Measurements from ENCODE around the gene DNAJC13. TPM values are rescaled to one million over a fixed set of nuclear protein-coding genes. Genes with fewer than 3 reads are reported as not detected.
"Not testable (repeated sequence)": the region's sequence is repeated elsewhere in the genome, so short reads cannot be mapped to it uniquely, and the experiment has no call there.

DNAJC13 gene
- 94.0 and 116 TPM in 2 replicates for total RNA-seq

DNA sequence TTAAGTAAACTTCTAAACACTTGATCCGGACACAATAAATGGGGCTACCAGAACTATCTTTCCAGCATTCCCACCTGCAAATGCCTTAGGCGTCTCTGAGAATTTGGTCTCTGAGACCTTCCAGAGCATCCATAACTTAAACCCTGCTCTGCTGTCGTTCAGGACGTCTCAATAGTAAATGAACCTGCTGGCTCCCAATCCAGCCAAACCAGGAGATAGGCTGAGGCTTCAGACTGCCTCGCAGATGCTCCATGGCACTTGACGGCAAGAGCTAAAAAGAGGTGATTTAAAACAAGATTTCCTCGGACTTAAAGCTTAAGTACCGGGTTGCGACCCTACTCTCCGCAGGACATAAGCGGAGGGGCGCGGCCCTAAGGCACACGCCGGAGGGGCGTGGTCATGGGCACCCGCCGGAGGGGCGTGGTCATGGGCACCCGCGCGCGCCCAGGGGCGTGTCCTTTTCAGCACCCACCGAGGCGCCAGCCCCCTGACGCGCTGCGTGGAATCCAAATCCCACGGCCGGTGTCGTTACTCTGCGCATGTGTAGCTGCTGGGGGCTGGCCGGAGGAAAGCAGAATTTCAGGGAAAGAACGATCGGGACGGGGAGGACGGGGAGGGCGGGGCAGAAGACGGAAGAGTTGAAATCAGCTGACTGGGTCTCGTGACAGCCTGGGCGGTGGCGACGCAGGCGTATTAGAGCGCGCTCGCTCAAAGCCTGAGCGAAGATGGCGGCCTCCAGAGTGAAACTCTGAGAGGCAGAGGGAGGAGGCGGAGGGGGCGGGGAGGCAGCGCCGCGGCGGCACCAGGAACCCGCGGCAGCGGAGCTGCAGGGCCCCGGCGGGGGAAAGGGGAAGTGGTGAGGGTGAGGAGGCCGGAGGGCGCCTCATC, at the start of gene DNAJC13:
Gene DNAJC13, plus strand, starts transcription at position 696 of the 888 bp plus-strand sequence. CDS start 17,049 bp downstream, outside the sequence.
- Histone ChIP-seq H3K36me3 (ENCODE audit: insufficient read depth, low read length) (no peaks in the 10 kb centered on the region), H3K4me2 (ENCODE audit: insufficient read depth, low read length) (peak within 1 kb of the TSS; percentile 97), H4K20me1 (ENCODE audit: insufficient read depth, low read length) (peaks cover 6% of the 10 kb centered on the region), H2AFZ (ENCODE audit: low read length) (peak within 1 kb of the TSS; percentile 99), H3K27me3 (ENCODE audit: insufficient read depth, low read length) (no peaks in the 10 kb centered on the region), H3K9me3 (ENCODE audit: low read depth, low read length) (no peaks in the 10 kb centered on the region), H3K4me1 (ENCODE audit: insufficient read depth, low read length) (peaks cover 23% of the 10 kb centered on the region), H3K4me3 (ENCODE audit: insufficient read depth, low read length) (peak within 1 kb of the TSS; percentile 94), H3K27ac (ENCODE audit: low read depth, low read length) (peak within 1 kb of the TSS; percentile 70), H3K79me2 (ENCODE audit: insufficient read depth, low read length) (peaks cover 45% of the 10 kb centered on the region)
- DNase-seq (ENCODE audit: insufficient read length, low spot score, missing footprints), result peak; percentile 94
- TF ChIP-seq, protein P1, sequence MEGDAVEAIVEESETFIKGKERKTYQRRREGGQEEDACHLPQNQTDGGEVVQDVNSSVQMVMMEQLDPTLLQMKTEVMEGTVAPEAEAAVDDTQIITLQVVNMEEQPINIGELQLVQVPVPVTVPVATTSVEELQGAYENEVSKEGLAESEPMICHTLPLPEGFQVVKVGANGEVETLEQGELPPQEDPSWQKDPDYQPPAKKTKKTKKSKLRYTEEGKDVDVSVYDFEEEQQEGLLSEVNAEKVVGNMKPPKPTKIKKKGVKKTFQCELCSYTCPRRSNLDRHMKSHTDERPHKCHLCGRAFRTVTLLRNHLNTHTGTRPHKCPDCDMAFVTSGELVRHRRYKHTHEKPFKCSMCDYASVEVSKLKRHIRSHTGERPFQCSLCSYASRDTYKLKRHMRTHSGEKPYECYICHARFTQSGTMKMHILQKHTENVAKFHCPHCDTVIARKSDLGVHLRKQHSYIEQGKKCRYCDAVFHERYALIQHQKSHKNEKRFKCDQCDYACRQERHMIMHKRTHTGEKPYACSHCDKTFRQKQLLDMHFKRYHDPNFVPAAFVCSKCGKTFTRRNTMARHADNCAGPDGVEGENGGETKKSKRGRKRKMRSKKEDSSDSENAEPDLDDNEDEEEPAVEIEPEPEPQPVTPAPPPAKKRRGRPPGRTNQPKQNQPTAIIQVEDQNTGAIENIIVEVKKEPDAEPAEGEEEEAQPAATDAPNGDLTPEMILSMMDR (IDR thresholded peaks at IDR 0.05; ENCODE audit: extremely low read depth, low read depth, low read length), result no peak

DNA sequence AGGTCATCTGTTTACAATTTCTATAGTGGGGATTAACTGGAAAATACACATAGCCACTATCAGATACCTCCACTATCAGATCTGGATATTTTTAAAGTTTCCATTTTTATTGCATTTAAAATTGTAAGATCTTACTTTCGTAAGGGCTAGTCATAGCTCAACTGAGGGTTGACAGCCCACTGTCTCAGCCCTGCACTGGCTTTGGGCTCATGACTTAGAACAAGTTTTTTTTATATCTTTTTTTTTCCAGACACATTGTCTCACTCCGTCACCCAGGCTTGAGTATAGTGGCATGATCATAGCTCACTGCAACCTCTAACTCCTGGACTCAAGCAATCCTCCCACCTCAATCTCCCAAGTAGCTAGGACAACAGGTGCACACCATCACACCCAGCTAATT, 48.8 kb upstream of the DNAJC13 start:
- Histone ChIP-seq H3K4me2 (ENCODE audit: insufficient read depth, low read length) (no peak overlapping the region), H3K36me3 (ENCODE audit: insufficient read depth, low read length) (no peaks in the 10 kb centered on the region), H2AFZ (ENCODE audit: low read length) (no peak overlapping the region), H4K20me1 (ENCODE audit: insufficient read depth, low read length) (no peaks in the 10 kb centered on the region), H3K4me3 (ENCODE audit: insufficient read depth, low read length) (no peak overlapping the region), H3K27me3 (ENCODE audit: insufficient read depth, low read length) (peaks cover 4% of the 10 kb centered on the region), H3K4me1 (ENCODE audit: insufficient read depth, low read length) (no peaks in the 10 kb centered on the region), H3K27ac (ENCODE audit: low read depth, low read length) (no peak overlapping the region), H3K79me2 (ENCODE audit: insufficient read depth, low read length) (no peaks in the 10 kb centered on the region), H3K9me3 (ENCODE audit: low read depth, low read length) (no peaks in the 10 kb centered on the region)
- TF ChIP-seq, protein P1 (IDR thresholded peaks at IDR 0.05; ENCODE audit: extremely low read depth, low read depth, low read length), result no peak
- no peak for DNase-seq (ENCODE audit: insufficient read length, low spot score, missing footprints)

GRCh38 chr3:132368962-132369361, 48.3 kb upstream of the DNAJC13 start:
- H3K27ac ChIP-seq (ENCODE audit: low read depth, low read length), result no peak overlapping the region
- H3K79me2 ChIP-seq (ENCODE audit: insufficient read depth, low read length), result no peaks in the 10 kb centered on the region
- no peak overlapping the region for H2AFZ ChIP-seq (ENCODE audit: low read length)
- no peaks in the 10 kb centered on the region for H4K20me1 ChIP-seq (ENCODE audit: insufficient read depth, low read length)
- H3K27me3 ChIP-seq (ENCODE audit: insufficient read depth, low read length), result peaks cover 4% of the 10 kb centered on the region
- TF ChIP-seq, protein P1 (IDR thresholded peaks at IDR 0.05; ENCODE audit: extremely low read depth, low read depth, low read length), result no peak
- no peak overlapping the region for H3K4me3 ChIP-seq (ENCODE audit: insufficient read depth, low read length)
- H3K4me2 ChIP-seq (ENCODE audit: insufficient read depth, low read length), result no peak overlapping the region
- H3K4me1 ChIP-seq (ENCODE audit: insufficient read depth, low read length), result no peaks in the 10 kb centered on the region
- no peak for DNase-seq (ENCODE audit: insufficient read length, low spot score, missing footprints)
- H3K36me3 ChIP-seq (ENCODE audit: insufficient read depth, low read length), result no peaks in the 10 kb centered on the region
- no peaks in the 10 kb centered on the region for H3K9me3 ChIP-seq (ENCODE audit: low read depth, low read length)

GRCh38 chr3:132376945-132377354, 40.4 kb upstream of the DNAJC13 start:
- H3K27ac ChIP-seq (ENCODE audit: low read depth, low read length); H3K36me3 ChIP-seq (ENCODE audit: insufficient read depth, low read length); H2AFZ ChIP-seq (ENCODE audit: low read length); H3K79me2 ChIP-seq (ENCODE audit: insufficient read depth, low read length); H3K4me1 ChIP-seq (ENCODE audit: insufficient read depth, low read length); H3K27me3 ChIP-seq (ENCODE audit: insufficient read depth, low read length); H3K4me2 ChIP-seq (ENCODE audit: insufficient read depth, low read length); H3K4me3 ChIP-seq (ENCODE audit: insufficient read depth, low read length); H4K20me1 ChIP-seq (ENCODE audit: insufficient read depth, low read length); H3K9me3 ChIP-seq (ENCODE audit: low read depth, low read length): not testable (repeated sequence)
- peak; percentile 77 for DNase-seq (ENCODE audit: insufficient read length, low spot score, missing footprints)

Data from osteoblast (primary cell).